Pons (tissue), 1 donor: Measurements from ENCODE around the gene ARFGEF3.
"Not testable (repeated sequence)": the region's sequence is repeated elsewhere in the genome, so short reads cannot be mapped to it uniquely, and the experiment has no call there.

Experiments used
- DNase-seq: peaks from one replicate; pipeline ENCODE4 v3.0.0-alpha.2; 2016; ENCODE audit warnings: low spot score

The ARFGEF3 gene

DNA sequence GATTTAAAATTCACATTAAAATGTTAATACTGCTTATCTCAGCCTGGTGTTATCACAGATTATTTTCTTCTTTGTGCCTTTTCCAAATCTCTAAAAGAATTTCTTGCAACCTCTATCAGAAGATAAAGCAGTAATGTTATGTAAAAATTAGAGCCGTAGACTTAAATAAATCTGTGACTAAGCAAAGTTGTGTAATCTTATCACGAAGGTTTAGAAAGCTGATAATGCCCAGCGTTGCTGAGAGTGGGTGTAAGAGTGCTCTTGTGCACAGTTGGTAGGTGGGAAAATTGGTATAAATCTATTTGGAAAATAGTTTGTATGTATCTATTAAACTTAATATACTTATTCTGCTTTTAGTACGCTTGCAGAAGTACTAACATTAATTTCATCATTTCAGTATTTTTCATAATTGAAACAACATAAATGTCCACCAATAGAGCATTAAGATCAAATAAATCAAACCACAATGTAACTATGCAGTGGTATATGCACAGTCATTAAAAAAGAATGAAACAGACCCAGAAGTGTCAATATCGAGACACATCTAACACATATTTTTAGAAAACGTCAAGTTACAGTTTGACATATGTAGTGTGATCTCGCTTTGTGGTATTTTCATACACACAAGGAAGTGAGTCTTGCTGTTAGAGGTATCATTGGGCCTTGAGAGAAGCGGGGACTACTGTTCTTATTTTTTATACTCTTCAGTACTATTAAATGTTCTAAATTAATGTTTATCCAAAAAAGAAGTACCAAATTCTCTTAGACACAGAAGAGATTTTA is 111.0 kb downstream of the ARFGEF3 start:
- DNase-seq: no peak

DNA sequence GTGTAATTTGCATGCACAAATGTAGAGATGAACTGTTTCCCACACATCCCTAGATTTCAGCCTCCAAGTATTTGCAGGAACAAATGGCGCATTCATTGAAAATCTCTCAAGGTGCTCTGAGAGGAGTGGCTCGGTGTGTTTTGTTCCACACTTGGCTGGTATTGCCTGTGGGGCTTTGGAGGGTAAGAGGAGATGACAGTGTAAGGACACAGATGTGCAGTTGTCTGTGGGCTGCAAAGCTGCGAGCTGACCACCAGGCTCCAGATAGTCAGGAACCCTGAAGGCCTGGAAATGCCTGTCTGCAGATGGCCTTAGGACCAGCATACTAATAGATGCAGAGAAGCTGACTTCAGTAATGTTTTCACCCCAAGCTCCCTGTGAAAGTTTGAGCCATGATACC is 114.2 kb downstream of the ARFGEF3 start:
- DNase-seq: peak; percentile 16

DNA sequence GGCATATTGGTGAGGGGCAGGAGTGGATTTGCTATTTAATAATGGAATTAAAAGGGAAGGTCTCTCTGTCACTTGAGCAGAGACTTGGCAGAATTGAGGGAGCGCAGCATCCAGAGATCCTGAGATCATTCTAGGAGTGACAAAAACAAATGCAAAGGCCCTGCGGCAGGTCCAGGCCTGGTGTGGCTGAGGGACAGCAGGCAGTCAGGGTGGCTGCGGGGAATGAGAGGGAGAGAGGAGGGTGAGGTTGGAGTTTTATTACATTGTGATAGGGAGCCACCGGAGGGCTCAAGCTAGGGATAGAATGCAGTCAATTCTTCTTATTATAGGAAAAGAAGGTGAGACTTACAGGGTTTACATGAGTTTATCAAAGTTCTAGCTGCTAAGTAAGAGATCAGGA is 116.1 kb downstream of the ARFGEF3 start:
- DNase-seq: no peak

GRCh38 chr6:138278326-138278725 is 116.6 kb downstream of the ARFGEF3 start:
- peak; percentile 82 for DNase-seq

- no peak for DNase-seq
Observed at GRCh38 chr6:138285800-138286199, 124.1 kb downstream of the ARFGEF3 start.

DNA sequence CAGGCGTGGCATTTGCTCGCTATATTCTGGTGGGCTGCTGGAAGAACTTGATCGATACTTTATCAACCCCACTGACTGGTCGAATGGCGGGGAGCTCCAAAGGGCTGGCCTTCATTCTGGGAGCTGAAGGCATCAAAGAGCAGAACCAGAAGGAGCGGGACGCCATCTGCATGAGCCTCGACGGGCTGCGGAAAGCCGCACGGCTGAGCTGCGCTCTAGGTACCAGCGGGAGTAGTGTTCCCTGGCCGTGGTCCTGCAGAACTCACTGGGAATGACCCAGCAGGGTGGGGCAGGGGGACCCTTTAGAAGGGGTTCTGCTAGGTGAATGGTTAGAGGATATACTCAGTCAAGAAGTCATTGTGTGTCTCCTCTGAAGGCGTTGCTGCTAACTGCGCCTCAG is 125.0 kb downstream of the ARFGEF3 start:
- DNase-seq: no peak

- DNase-seq: no peak
Observed at GRCh38 chr6:138287144-138287955, 125.6 kb downstream of the ARFGEF3 start.

DNA sequence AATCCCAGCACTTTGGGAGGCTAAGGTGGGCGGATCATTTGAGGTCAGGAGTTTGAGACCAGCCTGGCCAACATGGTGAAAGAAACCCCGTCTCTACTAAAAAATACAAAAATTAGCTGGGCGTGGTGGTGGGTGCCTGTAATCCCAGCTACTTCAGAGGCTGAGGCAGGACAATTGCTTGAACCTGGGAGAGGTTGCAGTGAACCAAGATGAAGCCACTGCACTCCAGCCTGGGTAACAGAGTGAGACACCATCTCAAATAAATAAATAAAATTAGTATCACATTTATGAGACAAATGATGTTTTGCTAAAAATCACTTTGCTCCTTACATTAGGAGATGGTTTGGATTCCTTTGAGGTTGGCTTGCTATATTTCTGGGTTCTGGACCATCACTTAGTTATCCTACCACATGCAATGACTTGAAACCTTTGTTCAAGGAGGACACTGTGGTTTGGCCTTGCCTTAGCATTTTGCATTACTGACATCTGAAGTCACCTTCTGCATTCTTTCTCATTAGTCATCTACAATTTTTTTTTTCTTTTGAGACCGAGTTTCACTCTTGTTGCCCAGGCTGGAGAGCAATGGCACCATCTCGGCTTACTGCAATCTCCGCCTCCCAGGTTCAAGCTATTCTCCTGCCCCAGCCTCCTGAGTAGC is 126.8 kb downstream of the ARFGEF3 start:
- not testable (repeated sequence) for DNase-seq

DNA sequence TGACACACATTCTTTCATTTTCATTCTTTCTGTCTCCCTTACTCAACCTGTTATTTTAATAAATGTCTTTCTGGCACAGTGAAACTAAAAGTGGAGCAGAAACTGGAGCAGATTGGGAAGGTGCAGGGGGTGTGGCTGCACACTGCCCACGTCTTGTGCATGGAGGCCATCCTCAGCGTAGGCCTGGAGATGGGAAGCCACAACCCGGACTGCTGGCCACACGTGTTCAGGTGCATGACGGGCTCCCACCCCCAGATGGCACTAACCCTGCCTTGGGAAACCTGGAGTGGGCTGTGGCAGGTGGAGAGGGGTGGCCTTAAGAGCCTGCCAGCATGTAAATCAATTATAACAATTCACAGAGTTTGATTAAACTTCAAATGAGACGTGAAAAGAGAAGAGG is 128.0 kb downstream of the ARFGEF3 start:
- no peak for DNase-seq

DNA sequence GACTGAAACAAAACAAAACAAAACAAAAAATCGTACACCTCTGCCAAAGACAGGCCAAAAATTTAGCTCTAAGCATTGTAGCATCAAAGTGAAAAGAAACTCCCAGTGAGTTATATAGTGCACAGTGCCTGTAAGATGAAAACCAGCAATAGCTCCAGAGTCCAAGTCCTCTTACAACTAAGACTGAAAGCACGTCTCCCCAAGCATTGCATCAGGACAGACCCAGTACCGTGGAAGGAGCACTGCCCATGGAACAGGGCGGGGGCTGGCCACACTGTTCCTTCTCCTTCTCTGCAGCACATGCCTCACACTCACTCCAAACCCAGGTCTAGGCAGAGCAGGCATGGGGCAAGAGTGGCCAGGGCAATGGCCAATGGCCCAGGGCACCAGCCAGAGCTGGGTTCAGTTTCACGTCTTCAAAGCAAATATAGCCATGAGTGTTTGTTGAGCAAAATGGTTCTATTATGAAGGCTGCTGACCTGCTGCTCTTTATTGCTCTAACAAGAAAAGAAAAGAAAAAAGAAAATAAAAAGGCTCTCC is 128.8 kb downstream of the ARFGEF3 start:
- no peak for DNase-seq

DNA sequence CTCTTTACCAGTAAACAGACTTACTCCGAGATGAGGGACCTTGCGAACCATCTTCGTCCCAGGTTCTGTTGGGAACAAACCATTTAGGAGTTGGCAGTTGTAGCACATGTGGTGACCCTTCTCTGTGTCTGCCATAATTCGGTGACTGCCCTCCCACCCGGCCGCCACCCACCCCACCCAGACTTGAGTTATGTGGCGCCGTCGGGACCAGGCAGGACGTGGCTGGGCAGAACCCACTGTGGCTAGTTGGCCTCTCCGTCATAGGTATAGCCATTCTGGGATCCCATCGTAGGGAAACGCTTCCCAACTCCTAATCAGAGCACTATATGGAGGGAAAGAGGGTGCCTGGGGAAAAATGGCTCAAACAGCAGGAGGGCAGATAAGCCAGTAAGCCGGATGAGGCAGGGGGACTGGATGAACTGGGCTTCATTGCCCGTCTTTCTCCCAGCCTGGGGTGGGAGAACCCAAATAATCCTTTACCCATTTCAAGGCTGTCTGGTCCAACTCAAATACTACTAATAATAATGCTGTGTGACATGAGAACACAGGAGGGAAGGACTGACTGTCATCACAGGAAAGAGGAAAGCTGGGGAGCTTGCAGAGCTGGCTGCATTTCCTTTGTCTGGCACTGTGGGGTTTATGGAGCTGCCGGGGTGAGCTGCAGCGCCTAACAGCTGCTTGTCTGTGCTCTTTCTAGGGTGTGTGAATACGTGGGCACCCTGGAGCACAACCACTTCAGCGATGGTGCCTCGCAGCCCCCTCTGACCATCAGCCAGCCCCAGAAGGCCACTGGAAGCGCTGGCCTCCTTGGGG is 129.5 kb downstream of the ARFGEF3 start:
- no peak for DNase-seq

- no peak for DNase-seq
Observed at GRCh38 chr6:138291849-138292181, 130.1 kb downstream of the ARFGEF3 start.

GRCh38 chr6:138292482-138292881 is 130.7 kb downstream of the ARFGEF3 start:
- no peak for DNase-seq

DNA sequence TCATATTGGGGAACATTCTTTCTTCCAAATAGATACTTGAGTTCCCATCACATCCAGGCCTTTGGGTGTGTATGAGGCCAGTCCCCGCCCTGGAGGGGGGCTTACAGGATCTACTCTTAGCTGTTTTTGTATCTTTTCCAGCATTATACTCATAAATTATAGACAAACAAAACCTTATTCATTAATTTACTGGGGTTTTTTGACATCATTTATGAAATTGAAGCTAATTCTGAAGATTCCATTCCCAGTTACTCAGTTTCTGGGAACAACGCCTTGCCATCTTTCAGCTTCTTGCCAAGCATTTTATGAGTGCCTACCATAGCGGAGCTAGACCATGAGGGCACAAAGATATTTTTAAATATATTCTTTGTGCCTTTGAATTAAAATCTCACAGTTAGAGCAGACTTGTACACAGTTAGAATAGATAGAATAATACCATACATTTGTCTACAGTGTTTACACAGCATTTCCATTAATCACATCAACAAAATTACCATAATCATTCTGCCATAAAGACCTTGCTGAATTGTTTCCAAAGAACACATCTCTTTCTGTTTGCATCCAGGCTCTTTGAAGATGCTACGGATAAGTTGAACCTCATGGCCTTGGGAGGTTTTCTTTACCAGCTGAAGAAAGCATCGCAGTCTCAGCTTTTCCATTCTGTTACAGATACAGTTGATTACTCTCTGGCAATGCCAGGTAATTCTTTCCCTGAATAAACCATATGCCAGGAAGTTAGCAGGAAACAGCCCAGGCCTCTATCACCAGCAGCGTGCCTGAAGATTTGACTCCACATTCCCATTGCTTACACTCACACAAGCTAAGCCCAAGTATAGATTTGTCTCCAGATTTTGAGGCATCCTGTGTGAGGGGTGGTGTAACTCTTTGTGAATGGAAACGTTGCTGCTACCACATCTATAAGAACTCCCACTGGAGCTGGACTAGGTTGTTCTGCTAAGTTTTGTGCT is 132.0 kb downstream of the ARFGEF3 start:
- no peak for DNase-seq

DNA sequence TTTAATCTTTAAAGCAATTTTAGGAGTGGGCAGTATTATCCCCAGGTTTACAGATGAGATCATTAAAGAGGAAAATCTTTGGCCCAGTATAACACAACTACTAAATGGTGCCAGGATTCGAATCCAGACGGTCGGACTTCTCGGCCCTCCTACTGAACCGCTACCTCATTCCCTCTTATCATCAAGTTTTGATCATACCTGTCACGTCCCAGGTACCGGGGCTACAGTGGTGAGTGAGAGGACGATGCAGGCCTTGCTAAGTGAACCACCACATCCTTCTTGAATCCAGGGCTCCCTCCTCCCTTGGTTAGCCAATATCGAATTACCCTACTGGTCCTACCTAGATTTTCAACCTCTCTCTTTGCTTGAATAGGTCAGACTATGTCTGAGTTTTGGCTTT is 134.6 kb downstream of the ARFGEF3 start:
- no peak for DNase-seq

DNA sequence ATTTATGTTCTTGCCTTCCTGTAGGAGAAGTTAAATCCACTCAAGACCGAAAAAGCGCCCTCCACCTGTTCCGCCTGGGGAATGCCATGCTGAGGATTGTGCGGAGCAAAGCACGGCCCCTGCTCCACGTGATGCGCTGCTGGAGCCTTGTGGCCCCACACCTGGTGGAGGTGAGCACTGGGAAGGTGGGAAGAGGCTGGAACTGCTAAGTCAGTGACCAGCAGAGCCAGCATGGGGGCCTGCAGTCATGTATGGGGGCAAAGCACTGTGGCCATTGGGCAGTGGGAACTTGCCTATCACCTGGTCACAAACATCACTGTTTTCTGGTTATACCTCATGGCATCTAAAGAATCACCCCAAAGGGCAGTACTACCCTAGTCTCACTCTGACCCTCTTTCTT is 135.0 kb downstream of the ARFGEF3 start:
- no peak for DNase-seq

- DNase-seq: no peak
Observed at GRCh38 chr6:138297761-138298298, 136.1 kb downstream of the ARFGEF3 start.

- DNase-seq: no peak
Observed at GRCh38 chr6:138300469-138300868, 138.7 kb downstream of the ARFGEF3 start.

DNA sequence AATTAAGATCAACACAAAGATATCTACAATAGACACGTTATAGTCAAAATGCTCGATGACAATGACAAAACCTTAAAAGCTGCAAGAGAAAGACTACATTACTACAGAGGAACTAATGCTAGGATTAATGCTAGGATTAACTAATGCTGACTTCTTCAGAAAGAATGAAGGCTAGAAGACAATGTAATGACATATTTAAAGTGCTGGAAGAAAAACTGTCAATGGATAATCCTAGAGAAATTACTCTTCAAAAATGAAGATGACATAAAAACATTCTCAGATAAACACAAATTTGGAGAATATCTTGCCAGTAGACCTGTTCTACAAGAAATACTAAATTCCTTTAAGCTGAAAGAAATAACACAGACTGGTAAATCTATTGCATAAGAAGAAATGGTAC is 140.8 kb downstream of the ARFGEF3 start:
- DNase-seq: no peak

DNA sequence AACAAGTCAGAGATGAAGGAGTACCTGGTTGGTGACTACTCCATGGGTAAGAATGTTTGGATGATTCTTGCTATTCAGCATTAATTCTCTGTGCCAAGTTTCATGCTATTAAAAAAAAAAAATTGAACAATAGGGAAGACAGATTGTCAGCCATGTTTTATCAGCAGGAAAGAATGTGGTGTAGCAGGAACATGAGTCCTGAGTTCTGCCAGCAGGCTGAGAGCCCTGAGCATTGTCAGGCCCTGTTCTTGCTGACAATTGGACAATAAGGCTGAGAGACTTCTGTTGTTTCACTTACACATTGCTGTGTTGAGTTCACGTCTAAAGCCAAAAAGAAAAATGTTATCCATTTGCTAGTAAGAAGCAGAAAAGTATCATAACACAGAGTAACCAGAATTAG is 145.6 kb downstream of the ARFGEF3 start:
- DNase-seq: no peak
